Trophoblast cell (in vitro differentiated cells and primary cell): ENCODE data around the gene PKP1.

Experiments used
- DNase-seq, 2 donors: peaks; one replicate each; pipeline ENCODE4 v3.0.0-alpha.2; 2016
- H2AFZ ChIP-seq: 2 replicates; pipeline ENCODE4 v1.6.1; 2013; ENCODE audit warnings: low read length, moderate library complexity, mild to moderate bottlenecking; ENCODE audit not compliant: insufficient read depth, poor library complexity
- H2AK5ac ChIP-seq: 2 replicates; pipeline ENCODE4 v1.6.1; 2013; ENCODE audit warnings: mild to moderate bottlenecking, low read length
- H2BK120ac ChIP-seq: 2 replicates; pipeline ENCODE4 v1.6.1; 2013; ENCODE audit warnings: low read length, mild to moderate bottlenecking, moderate library complexity; ENCODE audit not compliant: insufficient read depth, poor library complexity
- H2BK12ac ChIP-seq: 2 replicates; pipeline ENCODE4 v1.6.1; 2013; ENCODE audit warnings: mild to moderate bottlenecking, low read length, moderate library complexity
- H2BK5ac ChIP-seq: 2 replicates; pipeline ENCODE4 v1.6.1; 2013; ENCODE audit warnings: low read length, low read depth, moderate library complexity, mild to moderate bottlenecking; ENCODE audit not compliant: poor library complexity
- H3K14ac ChIP-seq: 2 replicates; pipeline ENCODE4 v1.6.1; 2013; ENCODE audit warnings: mild to moderate bottlenecking, low read length
- H3K18ac ChIP-seq: 2 replicates; pipeline ENCODE4 v1.6.1; 2013; ENCODE audit warnings: mild to moderate bottlenecking, low read length
- H3K23ac ChIP-seq: 2 replicates; pipeline ENCODE4 v1.6.1; 2013; ENCODE audit warnings: low read length
- H3K27ac ChIP-seq: 2 replicates; pipeline ENCODE4 v1.5.1; 2013; ENCODE audit warnings: low read depth, mild to moderate bottlenecking, inconsistent platforms, low read length, moderate library complexity
- H3K27me3 ChIP-seq: 2 replicates; pipeline ENCODE4 v1.6.1; 2013; ENCODE audit warnings: inconsistent platforms, mild to moderate bottlenecking, low read length, moderate library complexity; ENCODE audit not compliant: insufficient read depth
- H3K36me3 ChIP-seq, 2 experiments: 1 replicate in 1 of 2; 2 replicates in 1 of 2; pipeline ENCODE4 v1.6.1; 2013; ENCODE audit warnings: low read length in 2 of 2, mild to moderate bottlenecking in 2 of 2, moderate library complexity in 1 of 2; ENCODE audit not compliant: insufficient read depth in 2 of 2, control insufficient read depth in 1 of 2
- H3K4ac ChIP-seq: 2 replicates; pipeline ENCODE4 v1.6.1; 2013; ENCODE audit warnings: low read depth, mild to moderate bottlenecking, low read length, moderate library complexity
- H3K4me1 ChIP-seq, 2 experiments: 1 replicate in 1 of 2; 2 replicates in 1 of 2; pipeline ENCODE4 v1.6.1; 2013; ENCODE audit warnings: low read length in 2 of 2, mild to moderate bottlenecking in 2 of 2, moderate library complexity in 1 of 2; ENCODE audit not compliant: insufficient read depth in 2 of 2, control insufficient read depth in 1 of 2
- H3K4me2 ChIP-seq: 2 replicates; pipeline ENCODE4 v1.6.1; 2013; ENCODE audit warnings: inconsistent platforms, mild to moderate bottlenecking, low read length, moderate library complexity
- H3K4me3 ChIP-seq: 2 replicates; pipeline ENCODE4 v1.5.1; 2013; ENCODE audit warnings: mild to moderate bottlenecking, low read depth, low read length, inconsistent platforms
- H3K79me1 ChIP-seq: one replicate; pipeline ENCODE4 v1.6.1; 2013; ENCODE audit warnings: low read length
- H3K79me2 ChIP-seq: 2 replicates; pipeline ENCODE4 v1.6.1; 2013; ENCODE audit warnings: low read length, mild to moderate bottlenecking; ENCODE audit not compliant: control insufficient read depth, insufficient read depth, poor library complexity
- H3K9ac ChIP-seq: 2 replicates; pipeline ENCODE4 v1.6.1; 2013; ENCODE audit warnings: mild to moderate bottlenecking, low read length
- H3K9me3 ChIP-seq: 2 replicates; pipeline ENCODE4 v1.6.1; 2013; ENCODE audit warnings: low read depth, mild to moderate bottlenecking, control low read depth, inconsistent platforms, low read length; ENCODE audit not compliant: insufficient read depth
- H4K12ac ChIP-seq: 2 replicates; pipeline ENCODE4 v1.6.1; 2013; ENCODE audit warnings: low read depth, mild to moderate bottlenecking, low read length, moderate library complexity
- H4K8ac ChIP-seq: 2 replicates; pipeline ENCODE4 v1.6.1; 2013; ENCODE audit warnings: low read depth, mild to moderate bottlenecking, low read length, moderate library complexity
- H4K91ac ChIP-seq: one replicate; pipeline ENCODE4 v1.6.1; 2013; ENCODE audit warnings: low read depth, mild to moderate bottlenecking, low read length, moderate library complexity
- WGBS: extraction: QIAGEN DNeasy Blood & Tissue Kit; methylation state at CpG from one replicate; pipeline ENCODE4 v1.1.7; 2013; ENCODE audit warnings: missing lambda C conversion rate; ENCODE audit not compliant: insufficient read length, insufficient coverage; ENCODE audit errors: extremely low coverage; 5-methylcytosine and 5-hydroxymethylcytosine counted together

The PKP1 gene

DNA sequence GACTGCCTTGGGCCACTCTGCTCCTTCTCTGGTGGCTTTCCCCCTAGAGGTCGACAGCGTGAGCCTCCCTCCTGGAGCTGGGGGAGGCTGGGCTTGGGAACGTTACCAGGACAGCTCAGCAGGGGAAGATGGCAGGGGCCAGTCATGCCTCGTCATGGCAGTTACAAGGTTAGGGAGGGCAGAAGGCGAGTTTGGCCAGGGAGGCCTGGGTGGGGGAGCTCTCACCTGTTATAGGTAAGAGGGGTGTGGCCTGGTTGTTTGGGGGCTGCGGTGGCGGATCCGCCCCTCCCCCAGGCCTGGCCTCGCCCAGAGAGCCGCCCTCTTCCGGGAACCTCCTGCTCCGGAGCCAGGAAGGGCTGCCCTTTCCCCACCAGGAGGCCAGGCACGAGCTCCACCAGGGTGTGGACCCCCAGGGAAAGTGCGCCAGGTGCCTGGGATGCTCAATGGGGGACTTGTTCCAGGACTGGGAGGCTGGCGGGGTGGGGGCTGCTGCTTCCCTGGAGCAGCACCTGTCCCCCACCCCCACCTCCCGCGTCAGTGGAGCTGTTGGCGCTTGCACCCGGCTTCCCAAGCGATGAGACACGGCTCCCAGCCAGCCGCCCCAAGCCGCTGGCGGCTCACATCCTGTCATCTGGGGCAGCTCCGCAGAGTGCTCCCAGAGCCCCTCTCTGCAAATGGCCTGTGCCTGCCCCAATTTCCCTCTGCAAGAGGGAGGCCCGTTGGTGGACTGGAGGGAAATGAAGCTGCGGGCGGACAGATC is 23.6 kb upstream of the PKP1 start:
- Histone ChIP-seq H4K8ac (no peak overlapping the region), H2AK5ac (no peak overlapping the region), H2AFZ (no peak overlapping the region), H4K91ac (no peak overlapping the region), H3K9ac (no peak overlapping the region), H2BK12ac (peak overlapping the region; percentile 31), H3K9me3 (peaks cover 11% of the 10 kb centered on the region), H4K12ac (no peak overlapping the region), H2BK5ac (no peak overlapping the region), H3K4me2 (peak overlapping the region; percentile 49), H3K36me3 (no peaks in the 10 kb centered on the region), H3K4ac (no peak overlapping the region), H3K27me3 (no peaks in the 10 kb centered on the region), H3K27ac (no peak overlapping the region), H3K79me1 (peaks cover 2% of the 10 kb centered on the region), H2BK120ac (no peak overlapping the region), H3K23ac (no peak overlapping the region), H3K18ac (no peak overlapping the region), H3K79me2 (no peaks in the 10 kb centered on the region), H3K4me1 (peaks cover 9 to 12% of the 10 kb centered on the region in 2 experiments), H3K4me3 (no peak overlapping the region), H3K14ac (no peak overlapping the region)
- WGBS, result no CpG with 5 or more reads among the region's 28 CpGs
- DNase-seq, result no peak

DNA sequence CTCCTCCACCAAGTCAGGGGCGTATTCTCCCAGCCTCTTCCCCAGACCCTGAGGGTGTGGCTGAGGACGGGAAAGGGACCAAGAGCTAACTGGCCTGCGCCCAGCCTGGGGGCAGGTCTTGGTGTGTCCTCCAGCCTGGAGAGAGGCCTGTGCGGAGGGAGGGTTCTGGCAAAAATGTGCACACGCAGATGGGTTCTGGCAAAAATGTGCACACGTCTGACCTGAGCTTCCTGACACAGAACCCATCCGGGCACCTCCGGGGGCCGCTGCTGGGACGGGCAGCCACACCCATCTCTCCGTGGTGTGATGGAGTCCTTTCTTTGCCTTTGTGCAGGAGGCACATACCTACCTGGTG is 23.1 kb upstream of the PKP1 start:
- no peaks in the 10 kb centered on the region for H3K79me2 ChIP-seq
- H3K14ac ChIP-seq, result no peak overlapping the region
- DNase-seq, result peak; percentile 49 to 62
- no peak overlapping the region for H3K23ac ChIP-seq
- H3K36me3 ChIP-seq, result no peaks in the 10 kb centered on the region
- peaks cover 11% of the 10 kb centered on the region for H3K9me3 ChIP-seq
- no peak overlapping the region for H2BK5ac ChIP-seq
- H3K18ac ChIP-seq, result no peak overlapping the region
- H3K4me1 ChIP-seq, result peaks cover 9 to 12% of the 10 kb centered on the region in 2 experiments
- H3K27me3 ChIP-seq, result no peaks in the 10 kb centered on the region
- H3K9ac ChIP-seq, result no peak overlapping the region
- no peak overlapping the region for H4K91ac ChIP-seq
- no peak overlapping the region for H2BK120ac ChIP-seq
- no CpG with 5 or more reads among the region's 11 CpGs for WGBS
- H3K27ac ChIP-seq, result no peak overlapping the region
- no peak overlapping the region for H4K12ac ChIP-seq
- no peak overlapping the region for H2AK5ac ChIP-seq
- H4K8ac ChIP-seq, result no peak overlapping the region
- H3K4ac ChIP-seq, result no peak overlapping the region
- H2AFZ ChIP-seq, result no peak overlapping the region
- H3K79me1 ChIP-seq, result peaks cover 2% of the 10 kb centered on the region
- H3K4me2 ChIP-seq, result peak overlapping the region; percentile 49
- no peak overlapping the region for H2BK12ac ChIP-seq
- H3K4me3 ChIP-seq, result no peak overlapping the region

DNA sequence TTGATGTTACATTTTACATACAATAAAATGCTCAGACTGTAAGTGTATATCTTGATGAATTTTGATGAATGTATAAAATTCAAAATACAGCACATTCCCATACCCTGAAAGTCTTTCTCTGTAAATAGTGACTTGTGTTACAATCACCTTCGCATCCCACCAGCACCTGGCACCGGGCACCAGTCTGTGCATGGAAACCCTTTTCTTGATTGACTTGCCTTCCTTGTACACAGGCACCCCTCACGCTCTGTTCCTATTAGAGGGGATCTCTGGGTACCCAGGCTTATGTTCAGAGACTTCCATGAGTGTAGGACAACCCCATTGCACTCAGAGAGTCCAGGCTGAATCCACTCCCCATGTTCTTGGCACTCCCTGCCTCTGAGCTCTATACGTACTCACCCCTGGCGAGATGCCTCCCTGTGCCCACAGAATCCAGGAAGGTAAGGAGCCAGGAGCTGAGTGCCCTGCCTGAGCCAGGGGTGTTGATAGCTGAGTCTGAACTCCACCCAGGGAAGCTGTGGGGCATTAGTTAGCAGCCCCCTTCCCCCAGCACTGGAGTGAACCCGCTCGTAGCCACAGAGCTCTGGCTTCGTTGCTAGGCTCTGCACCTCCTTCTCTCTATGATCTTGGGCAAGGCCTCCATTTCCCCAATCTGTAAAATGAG is 22.5 kb upstream of the PKP1 start:
- no peak overlapping the region for H4K12ac ChIP-seq

DNA sequence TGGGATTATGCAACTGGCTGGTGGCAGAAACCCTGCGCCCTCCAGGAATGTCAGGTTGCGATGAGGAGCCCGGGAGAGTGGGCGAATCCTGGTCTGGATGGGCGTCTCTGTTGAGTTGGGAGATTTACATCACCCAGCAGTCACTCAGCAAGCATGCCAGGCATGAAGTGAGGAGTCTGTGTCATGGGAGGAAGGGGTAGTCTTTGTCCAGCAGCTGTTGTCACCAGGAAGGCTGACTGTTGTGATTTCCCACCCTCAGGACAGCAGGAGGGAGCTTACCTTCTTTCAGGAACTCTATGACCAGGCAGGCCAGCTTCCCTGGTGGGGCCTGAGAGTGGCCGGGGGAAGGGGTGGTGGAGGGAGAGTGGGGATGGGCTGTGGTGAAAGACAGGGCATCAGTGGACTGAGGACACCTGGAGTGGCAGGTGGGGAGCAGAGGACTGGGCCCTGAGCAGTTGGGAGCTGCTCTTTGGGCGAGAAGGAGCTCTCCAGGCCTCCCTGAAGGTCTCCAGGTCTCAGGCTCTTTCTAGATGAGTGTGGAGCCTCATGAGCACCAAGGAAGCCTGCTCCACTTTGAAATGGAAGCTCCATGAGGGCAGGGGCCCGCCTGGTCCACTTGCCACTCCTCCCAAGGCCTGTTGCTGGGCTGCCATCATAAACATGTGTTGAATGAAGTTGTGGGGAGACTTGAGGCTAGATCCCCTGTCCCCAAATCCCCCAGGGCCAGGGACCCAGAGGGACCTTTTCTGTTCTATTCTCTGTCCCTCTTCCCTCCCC is 21.3 kb upstream of the PKP1 start:
- Histone ChIP-seq H3K9ac (no peak overlapping the region), H3K23ac (no peak overlapping the region), H2BK120ac (no peak overlapping the region), H3K79me1 (peaks cover 2% of the 10 kb centered on the region), H3K4ac (no peak overlapping the region), H3K18ac (no peak overlapping the region), H4K12ac (no peak overlapping the region), H3K27ac (no peak overlapping the region), H4K91ac (no peak overlapping the region), H2BK5ac (no peak overlapping the region), H2AK5ac (no peak overlapping the region), H3K27me3 (no peaks in the 10 kb centered on the region), H3K4me3 (no peak overlapping the region), H3K36me3 (no peaks in the 10 kb centered on the region), H3K4me2 (no peak overlapping the region), H2AFZ (no peak overlapping the region), H4K8ac (no peak overlapping the region), H3K9me3 (peaks cover 9% of the 10 kb centered on the region), H3K4me1 (peaks cover 9 to 12% of the 10 kb centered on the region in 2 experiments), H3K14ac (no peak overlapping the region), H2BK12ac (no peak overlapping the region), H3K79me2 (no peaks in the 10 kb centered on the region)
- DNase-seq, result peak; percentile 93 to 95
- WGBS, result no CpG with 5 or more reads among the region's 8 CpGs

More for the DNA sequence above, 22.5 kb upstream of the PKP1 start:
- H2BK120ac ChIP-seq, result no peak overlapping the region
- H3K14ac ChIP-seq, result no peak overlapping the region
- peaks cover 2% of the 10 kb centered on the region for H3K79me1 ChIP-seq
- no peak for DNase-seq
- H3K9me3 ChIP-seq, result peaks cover 11% of the 10 kb centered on the region
- H3K27ac ChIP-seq, result no peak overlapping the region
- no peak overlapping the region for H3K4me2 ChIP-seq
- no peak overlapping the region for H3K9ac ChIP-seq
- no CpG with 5 or more reads among the region's 8 CpGs for WGBS
- no peaks in the 10 kb centered on the region for H3K79me2 ChIP-seq
- H4K91ac ChIP-seq, result no peak overlapping the region
- H3K4me1 ChIP-seq, result peaks cover 9 to 12% of the 10 kb centered on the region in 2 experiments
- no peaks in the 10 kb centered on the region for H3K36me3 ChIP-seq
- H2BK12ac ChIP-seq, result peak overlapping the region; percentile 12
- H3K18ac ChIP-seq, result no peak overlapping the region
- H2BK5ac ChIP-seq, result no peak overlapping the region
- no peak overlapping the region for H2AFZ ChIP-seq
- no peak overlapping the region for H3K4me3 ChIP-seq
- H4K8ac ChIP-seq, result no peak overlapping the region
- H3K23ac ChIP-seq, result no peak overlapping the region
- H3K27me3 ChIP-seq, result no peaks in the 10 kb centered on the region
- H3K4ac ChIP-seq, result no peak overlapping the region
- H2AK5ac ChIP-seq, result peak overlapping the region; percentile 28
